Neural cell (in vitro differentiated cells): ENCODE results near the gene NSG1. TPM values are rescaled to one million over a fixed set of nuclear protein-coding genes. Genes with fewer than 3 reads are reported as not detected.

Source experiments
- H2AFZ ChIP-seq: fragments of 200-600, 300-800 bp; sonication (generic), shearing (Covaris generic); 2 replicates; pipeline ENCODE4 v1.6.0; 2014; ENCODE audit warnings: low read depth, mild to moderate bottlenecking, antibody characterized with exemption, low read length, moderate library complexity
- H3F3A ChIP-seq: fragments of 200-600 bp; shearing (Covaris generic); 2 replicates; pipeline ENCODE4 v1.6.1; 2016; ENCODE audit warnings: mild to moderate bottlenecking, moderate library complexity, mixed read lengths, antibody characterized with exemption, low read length; ENCODE audit not compliant: insufficient read depth, poor library complexity, severe bottlenecking
- H3K27ac ChIP-seq: fragments of 200-600, 300-800 bp; sonication (generic), shearing (Covaris generic); 2 replicates; pipeline ENCODE4 v1.5.1; 2014; ENCODE audit warnings: mild to moderate bottlenecking, low read length, moderate library complexity
- H3K27me3 ChIP-seq: fragments of 300-800, 200-600 bp; sonication (generic), shearing (Covaris generic); 2 replicates; pipeline ENCODE4 v1.6.0; 2014; ENCODE audit warnings: mild to moderate bottlenecking, low read depth, low read length, moderate library complexity; ENCODE audit not compliant: insufficient read depth
- H3K36me3 ChIP-seq: fragments of 300-800, 200-600 bp; sonication (generic), shearing (Covaris generic); 2 replicates; pipeline ENCODE4 v1.5.1; 2014; ENCODE audit warnings: mild to moderate bottlenecking, antibody characterized with exemption, low read length, moderate library complexity; ENCODE audit not compliant: insufficient read depth
- H3K4me2 ChIP-seq: fragments of 300-800, 200-600 bp; sonication (generic), shearing (Covaris generic); 2 replicates; pipeline ENCODE4 v1.6.0; 2014; ENCODE audit warnings: mild to moderate bottlenecking, low read length
- H3K4me3 ChIP-seq: fragments of 300-800, 200-600 bp; sonication (generic), shearing (Covaris generic); 2 replicates; pipeline ENCODE4 v1.5.1; 2014; ENCODE audit warnings: mild to moderate bottlenecking, low read length, moderate library complexity
- H3K79me2 ChIP-seq: fragments of 200-600 bp; shearing (Covaris generic); replicated peaks from 2 replicates; pipeline ENCODE4 v1.6.0; 2014; ENCODE audit warnings: mild to moderate bottlenecking, low read length, moderate library complexity; ENCODE audit not compliant: insufficient read depth
- H3K9ac ChIP-seq: fragments of 300-800, 200-600 bp; sonication (generic), shearing (Covaris generic); 2 replicates; pipeline ENCODE4 v1.6.1; 2016; ENCODE audit warnings: mild to moderate bottlenecking, low read length, mixed read lengths
- H3K9me2 ChIP-seq: fragments of 200-600 bp; shearing (Covaris generic); 2 replicates; pipeline ENCODE4 v1.6.1; 2016; ENCODE audit warnings: mild to moderate bottlenecking, low read length, mixed read lengths; ENCODE audit not compliant: insufficient read depth
- H3K9me3 ChIP-seq: fragments of 200-600, 300-800 bp; sonication (generic), shearing (Covaris generic); 2 replicates; pipeline ENCODE4 v1.6.1; 2016; ENCODE audit warnings: mild to moderate bottlenecking, mixed run types, low read length, moderate library complexity, mixed read lengths
- H4K20me1 ChIP-seq: fragments of 200-600 bp; shearing (Covaris generic); 2 replicates; pipeline ENCODE4 v1.6.1; 2016; ENCODE audit warnings: mild to moderate bottlenecking, mixed run types; ENCODE audit not compliant: insufficient read depth
- CTCF ChIP-seq: fragments of 450-650 bp; IDR thresholded peaks from 2 replicates; pipeline ENCODE4 v1.5.1; 2014; ENCODE audit warnings: antibody characterized with exemption, mild to moderate bottlenecking, moderate library complexity; ENCODE audit not compliant: poor library complexity, severe bottlenecking
- EP300 ChIP-seq: fragments of 450-650 bp; conservative IDR thresholded peaks from 2 replicates; pipeline ENCODE4 v1.6.1; 2014; ENCODE audit warnings: antibody characterized with exemption, mild to moderate bottlenecking, moderate library complexity; ENCODE audit not compliant: poor library complexity, severe bottlenecking
- EZH2 ChIP-seq: fragments of 200-600, 300-800 bp; shearing (Covaris generic), sonication (generic); IDR thresholded peaks from 2 replicates; pipeline ENCODE4 v1.6.1; 2014; ENCODE audit warnings: antibody characterized with exemption, low read length, borderline replicate concordance, mild to moderate bottlenecking; ENCODE audit not compliant: insufficient read depth, poor library complexity, severe bottlenecking
- MXI1 ChIP-seq: fragments of 450-650 bp; conservative IDR thresholded peaks from 2 replicates; pipeline ENCODE4 v1.6.1; 2014; ENCODE audit warnings: antibody characterized with exemption, mild to moderate bottlenecking; ENCODE audit not compliant: poor library complexity, severe bottlenecking
- POLR2AphosphoS5 ChIP-seq: IDR thresholded peaks from 2 replicates; pipeline ENCODE4 v1.6.1; 2012
- RAD21 ChIP-seq: fragments of 450-650 bp; conservative IDR thresholded peaks from 2 replicates; pipeline ENCODE4 v1.6.1; 2014; ENCODE audit warnings: antibody characterized with exemption, mild to moderate bottlenecking, moderate library complexity
- REST ChIP-seq: IDR thresholded peaks from 2 replicates; pipeline ENCODE4 v1.6.1; 2012; ENCODE audit warnings: borderline replicate concordance
- SMC3 ChIP-seq: fragments of 450-650 bp; conservative IDR thresholded peaks from 2 replicates; pipeline ENCODE4 v1.6.1; 2014; ENCODE audit warnings: antibody characterized with exemption, mild to moderate bottlenecking, moderate library complexity; ENCODE audit not compliant: poor library complexity
- TAF1 ChIP-seq: IDR thresholded peaks from 2 replicates; pipeline ENCODE4 v1.6.1; 2012; ENCODE audit warnings: low read depth
- polyA plus RNA-seq: library from polyadenylated mRNA; depleted of rRNA; stranded (reverse); fragments of >200 nt; gene quantifications from 2 replicates; pipeline ENCODE4 v1.2.3, GENCODE V29; 2014

Gene NSG1
- polyA plus RNA-seq, 1 donor from 2014 or later = 921 TPM

GRCh38 chr4:4364486-4365208, 22.3 kb upstream of the NSG1 start:
- TF ChIP-seq SMC3 (no peak), CTCF (no peak), RAD21 (no peak), EZH2 (no peak), MXI1 (no peak)
- Histone ChIP-seq H4K20me1 (no peaks in the 10 kb centered on the region), H3K9me3 (no peaks in the 10 kb centered on the region)

GRCh38 chr4:4368809-4369580, 17.9 kb upstream of the NSG1 start:
- no peaks in the 10 kb centered on the region for H3K27me3 ChIP-seq
- H3K79me2 ChIP-seq = no peaks in the 10 kb centered on the region
- TF ChIP-seq POLR2AphosphoS5 (no peak), EP300 (no peak)

More at GRCh38 chr4:4364486-4365208, 22.3 kb upstream of the NSG1 start:
- no peaks in the 10 kb centered on the region for H3K79me2 ChIP-seq
- no peak overlapping the region for H3K27ac ChIP-seq
- H2AFZ ChIP-seq = no peak overlapping the region
- H3K27me3 ChIP-seq = no peaks in the 10 kb centered on the region
- no peak overlapping the region for H3K9ac ChIP-seq
- no peak overlapping the region for H3K4me3 ChIP-seq
- H3F3A ChIP-seq = no peaks in the 10 kb centered on the region
- no peaks in the 10 kb centered on the region for H3K9me2 ChIP-seq
- H3K4me2 ChIP-seq = no peak overlapping the region
- no peaks in the 10 kb centered on the region for H3K36me3 ChIP-seq

GRCh38 chr4:4374388-4375098, 12.4 kb upstream of the NSG1 start:
- H3K9me2 ChIP-seq = no peaks in the 10 kb centered on the region
- no peaks in the 10 kb centered on the region for H3K36me3 ChIP-seq
- H3K9ac ChIP-seq = no peak overlapping the region
- no peaks in the 10 kb centered on the region for H3K79me2 ChIP-seq
- TF ChIP-seq CTCF (no peak), MXI1 (no peak), REST (no peak), POLR2AphosphoS5 (no peak), SMC3 (no peak), RAD21 (no peak), EP300 (no peak), TAF1 (no peak), EZH2 (no peak)
- H3F3A ChIP-seq = no peaks in the 10 kb centered on the region
- no peak overlapping the region for H3K4me3 ChIP-seq
- H3K4me2 ChIP-seq = no peak overlapping the region
- no peaks in the 10 kb centered on the region for H4K20me1 ChIP-seq
- no peak overlapping the region for H3K27ac ChIP-seq
- no peak overlapping the region for H2AFZ ChIP-seq
- H3K27me3 ChIP-seq = no peaks in the 10 kb centered on the region
- no peaks in the 10 kb centered on the region for H3K9me3 ChIP-seq

More at GRCh38 chr4:4368809-4369580, 17.9 kb upstream of the NSG1 start:
- no peaks in the 10 kb centered on the region for H3K9me2 ChIP-seq
- no peak overlapping the region for H3K4me3 ChIP-seq
- H3K9ac ChIP-seq = no peak overlapping the region
- no peaks in the 10 kb centered on the region for H3K9me3 ChIP-seq
- H2AFZ ChIP-seq = no peak overlapping the region
- H3K36me3 ChIP-seq = no peaks in the 10 kb centered on the region
- no peak overlapping the region for H3K27ac ChIP-seq
- no peaks in the 10 kb centered on the region for H3F3A ChIP-seq
- no peak overlapping the region for H3K4me2 ChIP-seq
- H4K20me1 ChIP-seq = no peaks in the 10 kb centered on the region
